Middle frontal gyrus (tissue), 1 donor: ENCODE data around the gene FIBCD1.

Experiments
- DNase-seq: peaks from one replicate; pipeline ENCODE4 v3.0.0-alpha.2; 2015; ENCODE audit warnings: low spot score; ENCODE audit errors: extremely low spot score

Gene FIBCD1

DNA sequence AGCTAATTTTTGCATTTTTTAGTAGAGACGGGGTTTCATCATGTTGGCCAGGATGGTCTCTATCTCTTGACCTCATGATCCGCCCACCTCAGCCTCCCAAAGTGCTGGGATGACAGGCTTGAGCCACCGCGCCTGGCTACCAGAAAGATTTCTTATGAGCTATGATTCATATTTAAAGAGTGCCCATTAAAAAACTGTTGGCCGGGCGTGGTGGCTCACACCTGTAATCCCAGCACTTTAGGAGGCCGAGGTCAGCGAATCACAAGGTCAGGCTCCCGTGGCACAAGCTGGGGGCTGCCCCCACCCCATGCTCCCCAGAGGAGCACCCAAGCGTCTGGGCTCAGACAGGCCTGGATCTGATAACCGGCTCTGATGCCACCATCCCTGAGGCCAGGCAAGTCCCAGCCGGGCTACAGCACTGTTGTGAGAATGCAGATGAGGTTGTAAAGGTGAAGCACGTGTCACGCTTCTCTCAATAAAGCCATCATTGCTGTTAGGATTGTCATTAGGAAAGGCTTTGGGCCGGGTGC lies 56.3 kb downstream of the FIBCD1 start:
- no peak for DNase-seq

GRCh38 chr9:130881516-130881915 lies 57.5 kb downstream of the FIBCD1 start:
- DNase-seq, result no peak

DNA sequence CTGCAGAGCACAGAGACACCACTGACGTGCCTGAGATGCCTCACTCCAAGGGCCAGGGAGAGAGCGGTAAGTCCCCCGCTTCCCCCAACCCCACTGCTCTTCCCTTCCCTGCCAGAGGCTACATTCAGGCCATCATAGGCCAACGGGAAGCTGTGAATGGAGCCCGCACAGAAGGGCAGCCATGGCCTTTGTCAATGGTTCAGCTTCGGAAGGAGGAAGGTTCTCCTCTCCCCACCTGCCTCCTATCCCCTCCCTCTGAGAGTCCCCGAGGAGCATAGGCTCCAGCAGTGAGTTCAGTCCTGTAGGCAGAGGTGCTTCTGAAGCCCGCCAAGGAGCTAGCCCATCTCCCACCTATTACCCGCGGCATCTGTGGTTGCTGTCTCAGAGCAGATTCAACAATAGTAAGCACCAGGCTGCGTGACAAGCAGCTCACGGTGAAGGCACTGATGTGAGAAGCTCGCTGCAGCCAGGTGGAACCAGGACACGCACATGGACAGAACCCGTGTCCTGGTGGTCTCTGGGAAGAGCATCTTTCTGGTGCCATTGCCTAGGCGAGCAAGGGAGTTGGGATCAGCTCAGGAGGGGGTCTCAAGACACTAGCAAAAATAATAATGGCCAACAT lies 58.3 kb downstream of the FIBCD1 start:
- no peak for DNase-seq

DNA sequence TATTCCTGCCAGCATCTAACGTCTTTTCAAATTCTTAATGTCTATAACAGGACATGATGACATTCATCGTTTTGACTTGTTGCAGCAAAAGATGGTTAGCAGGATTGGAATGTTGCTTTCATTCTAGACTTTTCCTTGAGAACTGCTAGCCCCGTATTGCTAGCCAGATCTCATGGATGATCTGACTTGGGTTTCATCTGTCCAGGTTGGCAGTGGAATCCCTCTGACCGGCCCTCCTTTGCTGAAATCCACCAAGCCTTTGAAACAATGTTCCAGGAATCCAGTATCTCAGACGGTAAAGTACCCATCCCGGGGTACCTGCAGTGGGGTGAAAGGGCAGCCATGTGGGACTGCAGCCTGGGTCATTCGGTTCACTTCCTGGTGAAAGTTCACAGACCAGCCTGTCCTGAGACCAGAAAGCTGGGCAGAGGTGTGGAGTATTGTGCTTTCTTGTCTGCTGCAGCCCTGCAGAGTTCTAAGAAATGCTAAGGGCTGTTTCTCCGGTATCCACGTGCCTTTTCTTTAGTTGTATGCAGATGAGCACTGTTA lies 59.1 kb downstream of the FIBCD1 start:
- DNase-seq, result no peak

- DNase-seq, result no peak
Observed at GRCh38 chr9:130878295-130878694, 60.8 kb downstream of the FIBCD1 start.

- no peak for DNase-seq
Observed at GRCh38 chr9:130877300-130877699, 61.7 kb downstream of the FIBCD1 start.

DNA sequence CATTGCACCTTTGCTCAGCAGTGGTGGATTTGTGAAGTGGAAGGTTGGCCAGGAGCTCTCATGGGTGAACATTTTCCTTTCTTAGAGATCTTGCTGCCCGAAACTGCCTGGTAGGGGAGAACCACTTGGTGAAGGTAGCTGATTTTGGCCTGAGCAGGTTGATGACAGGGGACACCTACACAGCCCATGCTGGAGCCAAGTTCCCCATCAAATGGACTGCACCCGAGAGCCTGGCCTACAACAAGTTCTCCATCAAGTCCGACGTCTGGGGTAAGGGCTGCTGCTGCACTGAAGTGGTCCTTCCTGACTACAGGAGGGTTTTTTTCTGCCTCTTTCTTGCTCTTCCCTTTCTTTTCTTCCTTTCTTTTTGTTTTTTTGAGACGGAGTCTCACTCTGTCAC lies 64.3 kb downstream of the FIBCD1 start:
- DNase-seq, result no peak

GRCh38 chr9:130873966-130874365 lies 65.1 kb downstream of the FIBCD1 start:
- DNase-seq, result no peak

- no peak for DNase-seq
Observed at GRCh38 chr9:130872912-130873503, 66.0 kb downstream of the FIBCD1 start.

DNA sequence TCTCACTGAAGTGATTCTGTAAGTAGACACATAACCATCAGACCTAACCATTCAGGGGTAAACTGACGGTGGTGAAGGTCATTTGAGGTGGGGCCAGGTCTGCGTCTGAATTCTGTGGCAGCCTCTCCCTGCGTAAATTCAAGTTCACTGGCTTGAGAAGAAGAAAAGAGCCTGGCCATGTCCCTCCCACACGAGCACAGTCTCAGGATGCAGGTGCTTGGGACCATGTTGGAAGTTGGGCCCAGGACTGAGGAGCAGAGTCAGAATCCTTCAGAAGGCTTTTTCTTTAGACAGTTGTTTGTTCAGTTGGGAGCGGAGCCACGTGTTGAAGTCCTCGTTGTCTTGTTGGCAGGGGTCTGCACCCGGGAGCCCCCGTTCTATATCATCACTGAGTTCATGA lies 66.5 kb downstream of the FIBCD1 start:
- DNase-seq, result no peak

- no peak for DNase-seq
Observed at GRCh38 chr9:130872093-130872492, 67.0 kb downstream of the FIBCD1 start.

- DNase-seq, result no peak
Observed at GRCh38 chr9:130871395-130872062, 67.5 kb downstream of the FIBCD1 start.

GRCh38 chr9:130870491-130871381 lies 68.3 kb downstream of the FIBCD1 start:
- DNase-seq, result no peak

DNA sequence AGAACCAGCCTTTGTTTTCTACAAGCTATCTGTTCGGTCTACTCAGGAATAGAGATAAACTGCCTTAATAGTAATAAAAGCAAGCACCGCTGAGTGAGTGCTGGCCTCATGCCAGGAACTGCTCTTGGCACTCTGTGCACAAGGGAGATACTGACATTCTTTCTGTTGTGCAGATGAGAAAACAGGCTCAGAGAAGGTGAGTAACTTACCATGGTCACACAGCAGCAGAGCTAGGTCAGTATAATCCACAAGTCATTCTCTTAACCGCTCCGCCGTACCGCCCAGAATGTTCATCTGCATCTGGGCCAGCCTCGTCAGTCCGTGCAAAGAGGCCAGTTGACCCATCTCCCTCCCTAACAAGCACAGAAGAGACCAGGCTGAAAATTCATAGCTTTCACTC lies 69.8 kb downstream of the FIBCD1 start:
- no peak for DNase-seq

DNA sequence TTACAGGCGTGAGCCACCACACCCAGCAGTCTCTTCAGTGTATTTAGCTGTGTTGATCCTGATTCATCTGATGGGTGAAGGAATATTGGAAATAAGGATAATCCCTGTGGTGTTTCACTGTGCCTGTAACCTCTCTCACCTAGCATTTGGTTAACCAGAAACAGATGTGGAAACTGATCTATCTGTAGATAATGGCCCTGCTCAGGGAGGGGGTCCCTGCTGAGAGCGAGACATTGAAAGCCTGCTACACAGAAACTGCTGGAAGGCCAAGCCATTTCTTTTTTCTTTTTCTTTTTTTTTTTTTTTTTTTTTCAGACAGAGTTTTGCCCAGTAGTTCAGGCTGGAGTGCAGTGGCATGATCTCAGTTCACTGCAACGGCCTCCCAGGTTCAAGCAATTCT lies 70.8 kb downstream of the FIBCD1 start:
- no peak for DNase-seq

GRCh38 chr9:130867556-130867955 lies 71.5 kb downstream of the FIBCD1 start:
- DNase-seq, result no peak

- DNase-seq, result no peak
Observed at GRCh38 chr9:130866474-130866965, 72.5 kb downstream of the FIBCD1 start.

- DNase-seq, result no peak
Observed at GRCh38 chr9:130865921-130866320, 73.1 kb downstream of the FIBCD1 start.

GRCh38 chr9:130864541-130864940 lies 74.5 kb downstream of the FIBCD1 start:
- no peak for DNase-seq

DNA sequence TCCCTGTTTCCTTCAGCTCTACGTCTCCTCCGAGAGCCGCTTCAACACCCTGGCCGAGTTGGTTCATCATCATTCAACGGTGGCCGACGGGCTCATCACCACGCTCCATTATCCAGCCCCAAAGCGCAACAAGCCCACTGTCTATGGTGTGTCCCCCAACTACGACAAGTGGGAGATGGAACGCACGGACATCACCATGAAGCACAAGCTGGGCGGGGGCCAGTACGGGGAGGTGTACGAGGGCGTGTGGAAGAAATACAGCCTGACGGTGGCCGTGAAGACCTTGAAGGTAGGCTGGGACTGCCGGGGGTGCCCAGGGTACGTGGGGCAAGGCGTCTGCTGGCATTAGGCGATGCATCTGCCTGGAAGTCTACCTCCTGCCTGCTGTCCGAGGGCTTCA lies 76.3 kb downstream of the FIBCD1 start:
- DNase-seq, result no peak

- no peak for DNase-seq
Observed at GRCh38 chr9:130862217-130862616, 76.8 kb downstream of the FIBCD1 start.
